HG03439 (cell line): ENCODE data around the gene ASB3.
"Not testable (repeated sequence)": the region's sequence is repeated elsewhere in the genome, so short reads cannot be mapped to it uniquely, and the experiment has no call there.

Experiments used
- ATAC-seq: cut with Tn5 transposase; IDR thresholded peaks from one replicate; pipeline ENCODE4 v1.9.1; 2021; ENCODE audit warnings: mild to moderate bottlenecking, moderate library complexity; ENCODE audit not compliant: unreplicated experiment

ASB3 gene

GRCh38 chr2:53740170-53740569 lies 46.6 kb downstream of the ASB3 start:
- no peak for ATAC-seq

- no peak for ATAC-seq
Measured at GRCh38 chr2:53739032-53739431, 47.7 kb downstream of the ASB3 start.

- no peak for ATAC-seq
Measured at GRCh38 chr2:53737091-53737490, 49.7 kb downstream of the ASB3 start.

- ATAC-seq, result no peak
Measured at GRCh38 chr2:53729143-53729762, 57.5 kb downstream of the ASB3 start.

- ATAC-seq, result no peak
Measured at GRCh38 chr2:53727921-53728320, 58.8 kb downstream of the ASB3 start.

- ATAC-seq, result no peak
Measured at GRCh38 chr2:53725662-53726061, 61.1 kb downstream of the ASB3 start.

- ATAC-seq, result no peak
Measured at GRCh38 chr2:53724536-53724935, 62.2 kb downstream of the ASB3 start.

- not testable (repeated sequence) for ATAC-seq
Measured at GRCh38 chr2:53720944-53721343, 65.8 kb downstream of the ASB3 start.

GRCh38 chr2:53715568-53715967 lies 71.2 kb downstream of the ASB3 start:
- no peak for ATAC-seq

GRCh38 chr2:53711271-53711780 lies 75.4 kb downstream of the ASB3 start:
- no peak for ATAC-seq

GRCh38 chr2:53708988-53709387 lies 77.8 kb downstream of the ASB3 start:
- ATAC-seq, result no peak

- ATAC-seq, result no peak
Measured at GRCh38 chr2:53701221-53701620, 85.5 kb downstream of the ASB3 start.

GRCh38 chr2:53697686-53698085 lies 89.1 kb downstream of the ASB3 start:
- no peak for ATAC-seq

- no peak for ATAC-seq
Measured at GRCh38 chr2:53697092-53697491, 89.7 kb downstream of the ASB3 start.

- ATAC-seq, result no peak
Measured at GRCh38 chr2:53695575-53695974, 91.2 kb downstream of the ASB3 start.

- no peak for ATAC-seq
Measured at GRCh38 chr2:53694096-53694771, 92.5 kb downstream of the ASB3 start.

- ATAC-seq, result no peak
Measured at GRCh38 chr2:53690876-53691275, 95.9 kb downstream of the ASB3 start.

- no peak for ATAC-seq
Measured at GRCh38 chr2:53672881-53673522, 113.8 kb downstream of the ASB3 start.

GRCh38 chr2:53670331-53670730 lies 116.4 kb downstream of the ASB3 start:
- no peak for ATAC-seq

- ATAC-seq, result no peak
Measured at GRCh38 chr2:53668624-53669026, 118.1 kb downstream of the ASB3 start.

- not testable (repeated sequence) for ATAC-seq
Measured at GRCh38 chr2:53667130-53667529, 119.6 kb downstream of the ASB3 start.

- no peak for ATAC-seq
Measured at GRCh38 chr2:53660886-53661285, 125.9 kb downstream of the ASB3 start.
